HepG2 (cell line): ENCODE measurements around the gene ZNF629. TPM values are rescaled to one million over a fixed set of nuclear protein-coding genes. Genes with fewer than 3 reads are reported as not detected.

Experiments used
- ATF3 ChIP-seq: sonication (generic); formaldehyde crosslinking; IDR thresholded peaks from 2 replicates; pipeline ENCODE4 v1.4.0; 2020; ENCODE audit warnings: missing genetic modification reagents
- ATF7-NPFF ChIP-seq: sonication (generic); formaldehyde crosslinking; IDR thresholded peaks from 2 replicates; pipeline ENCODE4 v1.8.1; 2023; ENCODE audit warnings: mild to moderate bottlenecking, low read depth, missing genetic modification reagents, moderate library complexity
- CREB1 ChIP-seq, 2 experiments: fragments of 450-650 bp in 1 of 2; IDR thresholded peaks; 2 replicates each; pipeline ENCODE4 v1.6.1; 2016 to 2017; ENCODE audit warnings: control low read depth in 1 of 2, mild to moderate bottlenecking in 1 of 2, missing compliant biosample characterization in 1 of 2, missing genetic modification characterization in 1 of 2
- DBP ChIP-seq: sonication (generic); formaldehyde crosslinking; IDR thresholded peaks from 2 replicates; pipeline ENCODE4 v1.4.0; 2020; ENCODE audit warnings: missing genetic modification reagents; ENCODE audit errors: not compliant biosample characterization
- FOXO1 ChIP-seq: sonication (generic); formaldehyde crosslinking; IDR thresholded peaks from 2 replicates; pipeline ENCODE4 v1.4.0; 2020; ENCODE audit warnings: missing genetic modification reagents
- IKZF1 ChIP-seq: fragments of 450-650 bp; IDR thresholded peaks from 2 replicates; pipeline ENCODE4 v1.7.1; 2016
- NR1H2 ChIP-seq: sonication (generic); formaldehyde crosslinking; IDR thresholded peaks from 2 replicates; pipeline ENCODE4 v1.8.1; 2022; ENCODE audit warnings: low read depth, missing genetic modification reagents, borderline replicate concordance
- POGZ ChIP-seq: sonication (generic); formaldehyde crosslinking; IDR thresholded peaks from 2 replicates; pipeline ENCODE4 v1.4.0; 2020; ENCODE audit warnings: mild to moderate bottlenecking, missing genetic modification reagents
- SMARCC2 ChIP-seq: fragments of 450-650 bp; IDR thresholded peaks from 2 replicates; pipeline ENCODE4 v1.6.1; 2017; ENCODE audit warnings: antibody characterized with exemption, mild to moderate bottlenecking
- SOX13 ChIP-seq, 3 experiments: fragments of 450-650 bp in 1 of 3; sonication (generic) in 1 of 3; formaldehyde crosslinking in 1 of 3; IDR thresholded peaks in 2 of 3; conservative IDR thresholded peaks in 1 of 3; 2 replicates each; pipeline versions ENCODE4 v1.5.0 to v1.6.1; 2016 to 2020; ENCODE audit warnings: antibody characterized with exemption in 1 of 3, mild to moderate bottlenecking in 1 of 3, missing compliant biosample characterization in 1 of 3, missing genetic modification reagents in 1 of 3, moderate library complexity in 1 of 3
- SRSF4 ChIP-seq: fragments of 200-400 bp; formaldehyde crosslinking; IDR thresholded peaks from one replicate; pipeline ENCODE4 v1.6.1; 2018; ENCODE audit warnings: mild to moderate bottlenecking, low read depth, low read length, moderate library complexity; ENCODE audit not compliant: poor library complexity, severe bottlenecking
- STAG1 ChIP-seq: sonication (generic); formaldehyde crosslinking; IDR thresholded peaks from 2 replicates; pipeline ENCODE4 v1.4.0; 2020; ENCODE audit warnings: missing genetic modification reagents
- TFDP2 ChIP-seq: sonication (generic); formaldehyde crosslinking; IDR thresholded peaks from 2 replicates; pipeline ENCODE4 v1.4.0; 2020; ENCODE audit warnings: missing genetic modification reagents
- ZBTB34 ChIP-seq: sonication (generic); formaldehyde crosslinking; IDR thresholded peaks from 2 replicates; pipeline ENCODE4 v1.8.0; 2022; ENCODE audit warnings: mild to moderate bottlenecking, missing genetic modification reagents
- ZNF263 ChIP-seq: sonication (generic); formaldehyde crosslinking; IDR thresholded peaks from 2 replicates; pipeline ENCODE4 v1.4.0; 2020; ENCODE audit warnings: missing genetic modification reagents
- ZNF646 ChIP-seq: sonication (generic); formaldehyde crosslinking; IDR thresholded peaks from 2 replicates; pipeline ENCODE4 v1.9.0; 2021; ENCODE audit warnings: mild to moderate bottlenecking, missing genetic modification reagents
- ZZZ3 ChIP-seq: sonication (generic); formaldehyde crosslinking; IDR thresholded peaks from 2 replicates; pipeline ENCODE4 v1.4.0; 2020; ENCODE audit warnings: missing genetic modification reagents, mild to moderate bottlenecking, borderline replicate concordance
- polyA plus RNA-seq, 8 experiments: library from polyadenylated mRNA; depleted of rRNA in 3 of 8; stranded (reverse) in 7 of 8; unstranded in 1 of 8; fragments of >200 nt; fragmentation: Illumina TruSeq in 4 of 8; extraction: Trizol in 4 of 8; gene quantifications; 2 replicates each; pipeline versions ENCODE4 v1.2.1 to v1.2.3, GENCODE V29; 2011 to 2016; ENCODE audit warnings: low read depth in 4 of 8, missing spikeins in 1 of 8, mixed read lengths in 1 of 8; ENCODE audit not compliant: insufficient read depth in 1 of 8
- total RNA-seq, 5 experiments: library from RNA; depleted of rRNA; stranded (reverse); fragments of >200 nt; fragmentation: Illumina TruSeq; extraction: Trizol; gene quantifications; 2 replicates each; pipeline ENCODE4 v1.2.3, GENCODE V29; 2016; ENCODE audit warnings: low read depth in 1 of 5

Gene ZNF629
- total and polyA plus RNA-seq, 2 of the 13 experiments (the other 11 are each of a cell fraction or from before 2014, with no cell fraction given) = 6.1 to 16.5 TPM

GRCh38 chr16:30761928-30762902 is 24.8 kb downstream of the ZNF629 start, which contains the start of the genes CFAP119 and RNF40 (continued):
- TF ChIP-seq CREB1 (IDR thresholded peaks at IDR 0.05) = peak; percentile 93
- peak; percentile 96 for TF ChIP-seq CREB1 (CRISPR knock-in tag; IDR thresholded peaks at IDR 0.05)
- no peak; the same call in 1 of the 2 replicates for TF ChIP-seq NR1H2
- TF ChIP-seq SOX13 (IDR thresholded peaks at IDR 0.05) = no peak
- no peak for TF ChIP-seq SOX13 (CRISPR knock-in tag; conservative IDR thresholded peaks at IDR 0.05 in 1 of 2, IDR thresholded peaks at IDR 0.05 in 1 of 2)
- no peak for TF ChIP-seq IKZF1
- TF ChIP-seq TFDP2 (CRISPR knock-in tag) = peak; percentile 85
- TF ChIP-seq ZZZ3 = peak; percentile 88
- TF ChIP-seq ATF7-NPFF (CRISPR knock-in tag) = peak; percentile 63
- no peak for TF ChIP-seq ZNF646 (CRISPR knock-in tag)
- TF ChIP-seq POGZ (CRISPR knock-in tag) = no peak
- TF ChIP-seq ZBTB34 (CRISPR knock-in tag) = peak; percentile 84
- TF ChIP-seq SMARCC2 = no peak
- peak; percentile 28; the same call in 1 of the 2 replicates for TF ChIP-seq FOXO1 (CRISPR knock-in tag)
- no peak; the same call in 1 of the 2 replicates for TF ChIP-seq STAG1 (CRISPR knock-in tag)
- TF ChIP-seq ATF3 (CRISPR knock-in tag) = peak; percentile 49; the same call in 1 of the 2 replicates
- no peak for TF ChIP-seq ZNF263 (CRISPR knock-in tag)
- TF ChIP-seq SRSF4 = no peak
- TF ChIP-seq DBP (CRISPR knock-in tag) = no peak
